Right lobe of liver (tissue), 6 donors: Measurements from ENCODE around the gene TIMP2. TPM values are rescaled to one million over a fixed set of nuclear protein-coding genes. Genes with fewer than 3 reads are reported as not detected.

Experiments
- ATAC-seq, 4 donors: fragments of 200-7000 bp; cut with Tn5 transposase; one replicate each; pipeline ENCODE4 v1.9.1; 2020; ENCODE audit warnings: mild to moderate bottlenecking in 4 of 4, moderate library complexity in 4 of 4
- DNase-seq, 3 donors: peaks; one replicate each; pipeline ENCODE4 v3.0.0-alpha.2; 2020
- H3K27ac ChIP-seq, 3 donors: fragments of 200-600 bp; one replicate each; pipeline ENCODE4 v1.8.0; 2022
- H3K27me3 ChIP-seq, 2 donors: fragments of 200-600 bp; one replicate each; pipeline ENCODE4 v1.8.0; 2022
- H3K36me3 ChIP-seq, 4 donors: fragments of 200-600 bp; sonication (generic) in 1 of 4; one replicate each; pipeline versions ENCODE4 v1.5.1 to v1.8.0; 2017 to 2022; ENCODE audit warnings: control low read depth in 1 of 4
- H3K4me1 ChIP-seq, 4 donors: fragments of 200-600 bp; sonication (generic) in 1 of 4; one replicate each; pipeline versions ENCODE4 v1.5.1 to v1.8.0; 2017 to 2022; ENCODE audit warnings: control low read depth in 1 of 4
- H3K4me3 ChIP-seq, 3 donors: fragments of 200-600 bp; one replicate each; pipeline ENCODE4 v1.8.0; 2022
- H3K9me3 ChIP-seq, 4 donors: fragments of 200-600 bp; sonication (generic) in 1 of 4; one replicate each; pipeline versions ENCODE4 v1.5.1 to v1.8.0; 2017 to 2022; ENCODE audit warnings: control low read depth in 1 of 4
- CTCF ChIP-seq, 4 donors: fragments of 200-600 bp in 3 of 4; fragments of 450-650 bp in 1 of 4; IDR thresholded peaks; one replicate each; pipeline versions ENCODE4 v1.5.1 to v1.8.0; 2016 to 2022; ENCODE audit warnings: antibody characterized with exemption in 4 of 4, mild to moderate bottlenecking in 2 of 4
- POLR2A ChIP-seq: fragments of 450-650 bp; IDR thresholded peaks from one replicate; pipeline ENCODE4 v1.6.1; 2017; ENCODE audit warnings: antibody characterized with exemption, mild to moderate bottlenecking
- WGBS: methylation state at CpG from one replicate; pipeline ENCODE4 v1.1.6; 2018; ENCODE audit warnings: low coverage, low lambda C conversion rate; ENCODE audit not compliant: insufficient coverage; ENCODE audit errors: missing lambda C conversion rate; 5-methylcytosine and 5-hydroxymethylcytosine counted together
- intact Hi-C, 2 donors: fragments of 100-400 bp; cut with DNase I; formaldehyde crosslinking; loops; one replicate each; pipeline versions ENCODE4 v1.11.2 to v1.14.1; 2022
- total RNA-seq, 6 experiments: library from RNA; depleted of rRNA in 2 of 6; stranded (reverse); fragments of >200 nt in 2 of 6; fragmentation: NEBNext Ultra II Directional in 3 of 6; extraction: Animal tissue kit (Norgen Biotek cat#: 25700) in 3 of 6; gene quantifications; one replicate each; pipeline versions ENCODE4 v1.1.0 to v1.2.4, GENCODE V29; 2016 to 2023
- donor health status: DM: no; HTN: yes; CAD: no.
- donor health status: DM: no; HTN: no; CAD: no.
- donor health status: DM: no; HTN: no; CAD: no.
- donor health status: DM: no; HTN: yes; CAD: no.
- donor health status: DM: no; HTN: yes; CAD: no.

The TIMP2 gene
- total RNA-seq, 6 experiments from 2014 or later = 18.9 to 36.1 (median 26.7) TPM

GRCh38 chr17:78883089-78883532 is 42.1 kb downstream of the TIMP2 start:
- Histone ChIP-seq H3K4me3 (no peak overlapping the region), H3K36me3 (no peaks in the 10 kb centered on the region), H3K27me3 (no peaks in the 10 kb centered on the region), H3K4me1 (peaks cover 0 to 8% (median under 1%) of the 10 kb centered on the region in 4 donors), H3K9me3 (no peaks in the 10 kb centered on the region), H3K27ac (peak overlapping the region; percentile 64 to 76 (median 72))
- WGBS = 20% methylated on average over 1 of the region's 10 CpGs
- peak; percentile 54 to 63 (median 57) for ATAC-seq
- no peak for TF ChIP-seq CTCF (IDR thresholded peaks at IDR 0.05)
- TF ChIP-seq POLR2A = no peak
- DNase-seq = peak in 2 of 3 donors; percentile 54 to 58
- intact Hi-C loops = no loop called here

DNA sequence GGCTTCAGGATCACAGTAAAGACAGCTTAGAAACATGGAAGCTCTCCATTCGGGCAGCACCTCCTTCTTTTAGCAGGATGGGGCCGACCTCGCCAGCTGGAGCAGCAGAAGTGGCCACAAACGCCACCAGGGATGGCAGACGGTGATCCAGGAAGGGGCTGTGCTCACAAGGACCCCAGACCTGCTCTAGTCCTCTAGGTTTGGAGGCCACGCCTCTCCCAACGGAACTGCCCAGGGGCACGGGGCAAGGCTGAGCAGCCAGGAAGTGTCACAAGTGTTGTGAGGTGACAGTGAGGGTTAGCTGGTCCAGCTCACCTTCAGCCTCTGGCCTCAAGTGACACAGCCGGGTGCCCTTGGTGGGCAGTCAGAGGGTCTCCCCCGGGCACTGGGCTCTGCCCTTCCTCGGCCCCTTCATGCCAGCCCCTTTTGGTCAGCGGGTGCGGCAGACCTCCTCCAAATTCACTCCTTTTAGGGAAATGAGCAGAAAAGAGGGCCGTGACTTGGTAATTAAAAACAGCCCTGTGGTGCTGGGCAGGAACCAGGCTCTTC is 42.6 kb downstream of the TIMP2 start:
- ATAC-seq (peak; percentile 5 to 22 (median 10)), DNase-seq (peak; percentile 49 to 65 (median 63))
- no peaks in the 10 kb centered on the region for H3K9me3 ChIP-seq
- peaks cover 0 to 8% (median under 1%) of the 10 kb centered on the region in 4 donors for H3K4me1 ChIP-seq
- no peaks in the 10 kb centered on the region for H3K27me3 ChIP-seq
- intact Hi-C loops = no loop called here
- H3K4me3 ChIP-seq = no peak overlapping the region
- TF ChIP-seq CTCF (IDR thresholded peaks at IDR 0.05) (no peak), POLR2A (no peak)
- peak overlapping the region; percentile 64 to 76 (median 72) for H3K27ac ChIP-seq
- no peaks in the 10 kb centered on the region for H3K36me3 ChIP-seq
- 54% methylated on average over 5 of the region's 14 CpGs for WGBS

GRCh38 chr17:78879635-78880186 is 45.5 kb downstream of the TIMP2 start:
- Histone ChIP-seq H3K36me3 (no peaks in the 10 kb centered on the region), H3K27me3 (no peaks in the 10 kb centered on the region), H3K4me1 (peaks cover 0 to 8% (median under 1%) of the 10 kb centered on the region in 4 donors), H3K27ac (peak overlapping the region; percentile 63 to 81 (median 64)), H3K4me3 (no peak overlapping the region), H3K9me3 (no peaks in the 10 kb centered on the region)
- no peak for TF ChIP-seq POLR2A
- TF ChIP-seq CTCF (IDR thresholded peaks at IDR 0.05) = no peak
- DNase-seq = peak in 2 of 3 donors; percentile 62 to 68
- peak; percentile 35 to 52 (median 38) for ATAC-seq
- intact Hi-C loops = no loop called here
- WGBS = 49% methylated on average over 9 of the region's 28 CpGs

GRCh38 chr17:78878871-78879527 is 46.2 kb downstream of the TIMP2 start:
- intact Hi-C loops = no loop called here
- 66% methylated on average over 8 of the region's 14 CpGs for WGBS
- no peaks in the 10 kb centered on the region for H3K9me3 ChIP-seq
- no peak for DNase-seq
- H3K36me3 ChIP-seq = no peaks in the 10 kb centered on the region
- H3K4me3 ChIP-seq = no peak overlapping the region
- peaks cover 0 to 3% (median under 1%) of the 10 kb centered on the region in 4 donors for H3K4me1 ChIP-seq
- no peak for ATAC-seq
- peak overlapping the region; percentile 63 to 81 (median 64) for H3K27ac ChIP-seq
- no peak for TF ChIP-seq CTCF (IDR thresholded peaks at IDR 0.05)
- TF ChIP-seq POLR2A = no peak
- H3K27me3 ChIP-seq = no peaks in the 10 kb centered on the region
